HG03521 (cell line): ENCODE measurements around the gene STK16.

Experiments used
- ATAC-seq: cut with Tn5 transposase; IDR thresholded peaks from one replicate; pipeline ENCODE4 v1.9.1; 2021; ENCODE audit warnings: mild to moderate bottlenecking, moderate library complexity; ENCODE audit not compliant: unreplicated experiment

Gene STK16

GRCh38 chr2:219213486-219214071 lies 31.7 kb upstream of the STK16 start:
- ATAC-seq, result no peak

- ATAC-seq, result no peak
Measured at GRCh38 chr2:219214141-219214540, 31.1 kb upstream of the STK16 start.

GRCh38 chr2:219214786-219215185 lies 30.5 kb upstream of the STK16 start:
- no peak for ATAC-seq

GRCh38 chr2:219215871-219216534 lies 29.3 kb upstream of the STK16 start:
- no peak for ATAC-seq

- no peak for ATAC-seq
Measured at GRCh38 chr2:219216535-219216915, 28.8 kb upstream of the STK16 start.

GRCh38 chr2:219218217-219218731 lies 27.0 kb upstream of the STK16 start:
- ATAC-seq, result peak; percentile 24

GRCh38 chr2:219218732-219219701 lies 26.3 kb upstream of the STK16 start, which contains the start of gene ABCB6:
TSS of gene ABCB6 (minus strand) at chr2:219218958. CDS start at chr2:219218673, 285 bp downstream.
- ATAC-seq, result peak; percentile 68

GRCh38 chr2:219219784-219220532 lies 25.3 kb upstream of the STK16 start:
- no peak for ATAC-seq

- ATAC-seq, result no peak
Measured at GRCh38 chr2:219220652-219221402, 24.5 kb upstream of the STK16 start.

GRCh38 chr2:219221957-219222518 lies 23.2 kb upstream of the STK16 start:
- no peak for ATAC-seq

GRCh38 chr2:219223831-219224610 lies 21.3 kb upstream of the STK16 start:
- no peak for ATAC-seq

GRCh38 chr2:219225350-219225749 lies 19.9 kb upstream of the STK16 start:
- ATAC-seq, result no peak

GRCh38 chr2:219228041-219228910 lies 17.0 kb upstream of the STK16 start:
- ATAC-seq, result no peak

- ATAC-seq, result no peak
Measured at GRCh38 chr2:219228911-219229304, 16.4 kb upstream of the STK16 start.

GRCh38 chr2:219229305-219230058 lies 15.8 kb upstream of the STK16 start, which contains the start of the genes ANKZF1 and ATG9A:
TSS of gene ANKZF1 (plus strand) at chr2:219229806. CDS start at chr2:219230258, 452 bp downstream.
TSS of gene ATG9A (minus strand) at chr2:219229636. CDS start at chr2:219228024, 1,612 bp downstream.
- ATAC-seq, result peak; percentile 97

GRCh38 chr2:219230059-219230540 lies 15.2 kb upstream of the STK16 start:
- no peak for ATAC-seq

- ATAC-seq, result no peak
Measured at GRCh38 chr2:219234331-219234730, 10.9 kb upstream of the STK16 start.
